IMR-90 (cell line): ENCODE data around the gene FRMD3.

Source experiments
- CEBPB ChIP-seq: IDR thresholded peaks from 2 replicates; pipeline ENCODE4 v1.6.1; 2012; ENCODE audit warnings: low read depth, low read length, improper control_type of control experiment
- MXI1 ChIP-seq: IDR thresholded peaks from 2 replicates; pipeline ENCODE4 v1.6.1; 2012; ENCODE audit warnings: low read depth, mild to moderate bottlenecking, low read length, moderate library complexity, borderline replicate concordance
- POLR2A ChIP-seq: IDR thresholded peaks from 2 replicates; pipeline ENCODE4 v1.6.1; 2012; ENCODE audit warnings: mild to moderate bottlenecking, low read depth, low read length
- RAD21 ChIP-seq: IDR thresholded peaks from 2 replicates; pipeline ENCODE4 v1.6.1; 2012; ENCODE audit warnings: low read length, improper control_type of control experiment
- TF ChIP-seq, protein P1 (sequence below): conservative IDR thresholded peaks from 2 replicates; pipeline ENCODE4 v1.5.1; 2012; ENCODE audit warnings: mild to moderate bottlenecking, low read depth, low read length, improper control_type of control experiment

DNA sequence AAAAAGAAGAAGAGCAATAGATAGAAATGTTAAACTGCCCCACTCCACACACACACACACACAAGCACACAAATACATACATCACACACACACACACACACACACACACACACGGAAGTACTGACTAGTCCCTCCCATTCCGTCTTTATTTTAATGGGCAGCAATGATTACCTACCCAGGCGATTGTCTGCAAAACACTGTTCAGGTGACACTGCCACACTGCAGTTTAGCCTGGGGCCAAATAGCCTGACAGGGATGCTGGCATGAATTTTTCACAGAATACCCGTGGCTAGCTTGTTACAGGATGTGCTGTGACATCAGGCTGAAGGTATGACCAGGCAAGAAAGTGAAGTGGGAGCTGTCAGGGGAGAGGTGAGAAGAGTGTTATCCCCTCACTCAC, 86.9 kb downstream of the FRMD3 start:
- TF ChIP-seq, protein P1, sequence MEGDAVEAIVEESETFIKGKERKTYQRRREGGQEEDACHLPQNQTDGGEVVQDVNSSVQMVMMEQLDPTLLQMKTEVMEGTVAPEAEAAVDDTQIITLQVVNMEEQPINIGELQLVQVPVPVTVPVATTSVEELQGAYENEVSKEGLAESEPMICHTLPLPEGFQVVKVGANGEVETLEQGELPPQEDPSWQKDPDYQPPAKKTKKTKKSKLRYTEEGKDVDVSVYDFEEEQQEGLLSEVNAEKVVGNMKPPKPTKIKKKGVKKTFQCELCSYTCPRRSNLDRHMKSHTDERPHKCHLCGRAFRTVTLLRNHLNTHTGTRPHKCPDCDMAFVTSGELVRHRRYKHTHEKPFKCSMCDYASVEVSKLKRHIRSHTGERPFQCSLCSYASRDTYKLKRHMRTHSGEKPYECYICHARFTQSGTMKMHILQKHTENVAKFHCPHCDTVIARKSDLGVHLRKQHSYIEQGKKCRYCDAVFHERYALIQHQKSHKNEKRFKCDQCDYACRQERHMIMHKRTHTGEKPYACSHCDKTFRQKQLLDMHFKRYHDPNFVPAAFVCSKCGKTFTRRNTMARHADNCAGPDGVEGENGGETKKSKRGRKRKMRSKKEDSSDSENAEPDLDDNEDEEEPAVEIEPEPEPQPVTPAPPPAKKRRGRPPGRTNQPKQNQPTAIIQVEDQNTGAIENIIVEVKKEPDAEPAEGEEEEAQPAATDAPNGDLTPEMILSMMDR = no peak
- no peak for TF ChIP-seq POLR2A
- TF ChIP-seq MXI1 = no peak
- TF ChIP-seq RAD21 = no peak
- TF ChIP-seq CEBPB = no peak
